ENCODE data around the gene CELF2.

DNA sequence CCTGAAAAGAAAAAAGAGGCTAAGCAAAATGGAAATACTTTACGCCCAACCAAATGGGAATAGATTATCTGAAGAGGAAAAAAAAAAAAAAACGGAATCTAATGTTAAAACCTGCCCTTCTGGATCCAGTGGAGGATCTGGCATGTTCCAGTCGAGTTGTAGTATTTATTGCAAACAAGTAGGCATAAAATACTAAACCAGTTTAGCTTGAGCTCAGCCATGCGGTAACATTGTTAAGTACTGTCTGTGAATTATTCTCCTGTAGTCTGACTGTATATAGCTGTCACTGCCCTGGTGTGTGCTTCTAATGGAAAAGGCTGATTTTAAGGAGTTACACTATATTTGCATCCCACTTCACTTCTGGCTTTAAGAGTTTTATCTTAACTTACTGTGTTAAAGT is 40.3 kb downstream of the CELF2 start:
- TF ChIP-seq, protein P1, sequence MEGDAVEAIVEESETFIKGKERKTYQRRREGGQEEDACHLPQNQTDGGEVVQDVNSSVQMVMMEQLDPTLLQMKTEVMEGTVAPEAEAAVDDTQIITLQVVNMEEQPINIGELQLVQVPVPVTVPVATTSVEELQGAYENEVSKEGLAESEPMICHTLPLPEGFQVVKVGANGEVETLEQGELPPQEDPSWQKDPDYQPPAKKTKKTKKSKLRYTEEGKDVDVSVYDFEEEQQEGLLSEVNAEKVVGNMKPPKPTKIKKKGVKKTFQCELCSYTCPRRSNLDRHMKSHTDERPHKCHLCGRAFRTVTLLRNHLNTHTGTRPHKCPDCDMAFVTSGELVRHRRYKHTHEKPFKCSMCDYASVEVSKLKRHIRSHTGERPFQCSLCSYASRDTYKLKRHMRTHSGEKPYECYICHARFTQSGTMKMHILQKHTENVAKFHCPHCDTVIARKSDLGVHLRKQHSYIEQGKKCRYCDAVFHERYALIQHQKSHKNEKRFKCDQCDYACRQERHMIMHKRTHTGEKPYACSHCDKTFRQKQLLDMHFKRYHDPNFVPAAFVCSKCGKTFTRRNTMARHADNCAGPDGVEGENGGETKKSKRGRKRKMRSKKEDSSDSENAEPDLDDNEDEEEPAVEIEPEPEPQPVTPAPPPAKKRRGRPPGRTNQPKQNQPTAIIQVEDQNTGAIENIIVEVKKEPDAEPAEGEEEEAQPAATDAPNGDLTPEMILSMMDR (conservative IDR thresholded peaks at IDR 0.05): no peak
- TF ChIP-seq ZFX (IDR thresholded peaks at IDR 0.05): no peak
